Measurements from ENCODE around the gene SCART1.
"Not testable (repeated sequence)": the region's sequence is repeated elsewhere in the genome, so short reads cannot be mapped to it uniquely, and the experiment has no call there.

SCART1 gene

GRCh38 chr10:133474027-133474426, 20.3 kb downstream of the SCART1 start:
- no peak for DNase-seq (ENCODE audit: low spot score)

- DNase-seq (ENCODE audit: low spot score) = no peak
Observed at GRCh38 chr10:133474665-133475424, 21.1 kb downstream of the SCART1 start.

DNA sequence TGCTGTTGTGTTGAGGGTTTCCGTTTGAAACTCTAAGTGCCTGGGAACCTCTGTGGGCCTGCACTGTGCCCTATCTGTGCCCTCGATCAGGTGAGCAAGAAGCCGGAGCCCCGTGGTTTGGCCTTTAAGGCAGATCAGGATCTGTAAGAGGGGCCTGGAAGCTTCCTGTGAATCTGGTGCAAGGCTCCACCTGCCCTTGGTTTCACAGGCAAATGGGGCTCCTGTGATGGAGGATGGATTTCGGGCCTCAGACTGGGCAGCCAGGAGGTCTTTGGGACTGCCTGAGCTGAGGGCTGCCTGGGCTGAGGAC, 21.6 kb downstream of the SCART1 start:
- no peak for DNase-seq (ENCODE audit: low spot score)

DNA sequence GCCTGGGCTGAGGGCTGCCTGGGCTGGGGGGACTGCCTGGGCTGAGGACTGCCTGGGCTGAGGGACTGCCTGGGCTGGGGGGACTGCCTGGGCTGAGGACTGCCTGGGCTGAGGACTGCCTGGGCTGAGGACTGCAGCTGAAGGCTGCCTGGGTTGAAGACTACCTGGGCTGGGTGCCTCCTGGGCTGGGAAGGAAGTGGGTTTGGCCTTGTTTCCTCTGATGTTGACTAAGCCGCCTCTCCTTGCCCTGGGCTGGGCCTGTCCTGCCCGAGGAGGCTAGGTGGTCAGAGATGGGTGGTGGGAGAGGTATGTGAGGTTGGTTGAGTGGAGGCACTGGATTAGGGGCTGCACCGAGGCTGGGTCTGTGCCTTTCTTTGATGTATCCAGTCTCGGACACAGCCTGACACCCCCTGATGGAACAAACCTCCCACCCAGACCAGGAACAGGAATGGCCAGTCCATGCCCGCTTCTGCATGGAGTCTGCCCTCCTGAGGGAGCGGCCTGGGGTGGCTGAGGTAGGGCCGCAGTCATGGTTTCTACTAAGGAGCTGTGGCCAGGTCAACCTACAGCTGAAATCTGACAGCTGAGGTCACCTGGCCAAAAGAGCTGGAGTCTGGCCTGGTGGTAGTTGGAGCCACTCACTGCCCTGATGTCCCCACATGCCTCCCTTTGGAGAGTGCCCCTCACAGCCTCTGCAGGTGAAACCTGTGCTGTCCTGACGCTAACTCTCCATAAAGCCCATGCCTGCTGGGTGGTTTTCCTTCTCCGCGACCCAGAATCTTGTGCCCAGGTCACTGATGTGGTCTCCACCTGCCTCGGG, 22.3 kb downstream of the SCART1 start:
- DNase-seq (ENCODE audit: low spot score) = no peak

DNA sequence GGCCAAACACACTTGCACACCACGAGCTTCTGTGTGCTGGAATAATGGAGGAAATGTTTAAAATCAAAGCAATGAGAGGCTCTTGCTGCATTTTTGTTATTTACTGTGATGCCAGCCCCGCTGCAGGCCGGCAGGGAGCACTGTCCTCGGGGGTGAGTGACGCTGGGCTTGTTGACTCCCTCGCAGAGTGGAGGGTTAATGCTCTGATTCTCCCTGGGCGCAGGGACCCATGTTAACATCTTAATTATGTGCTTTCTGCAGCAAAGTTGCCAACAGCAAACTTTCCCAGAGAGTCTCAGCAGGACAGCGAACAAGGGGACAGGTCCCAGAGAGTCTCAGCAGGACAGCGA, 22.9 kb downstream of the SCART1 start:
- DNase-seq (ENCODE audit: low spot score) = no peak

DNA sequence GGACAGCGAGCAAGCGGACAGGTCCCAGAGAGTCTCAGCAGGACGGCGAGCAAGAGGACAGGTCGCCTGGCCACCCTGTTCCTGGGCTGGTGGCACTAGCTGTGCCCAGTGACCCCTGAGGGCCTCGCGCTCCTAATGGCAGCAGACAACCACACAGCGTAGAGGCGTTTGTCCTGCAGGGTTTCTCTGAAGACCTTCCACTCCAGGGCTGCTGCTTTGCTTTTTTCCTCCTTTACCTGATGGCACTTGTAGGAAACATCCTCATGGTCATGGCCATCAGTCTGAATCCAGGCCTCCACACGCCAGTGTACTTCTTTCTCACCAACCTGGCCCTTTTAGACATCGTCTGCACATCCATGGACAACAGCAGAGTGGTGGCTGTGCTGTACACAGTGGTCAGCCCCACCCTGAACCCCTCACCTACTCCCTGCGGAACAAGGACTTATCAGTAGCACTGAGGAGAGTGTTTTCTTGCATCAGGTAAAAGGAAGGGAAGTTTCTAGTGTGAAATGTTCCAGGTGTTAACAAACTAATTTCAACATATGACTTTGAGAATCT, 27.4 kb downstream of the SCART1 start:
- no peak for DNase-seq (ENCODE audit: low spot score)

- DNase-seq (ENCODE audit: low spot score) = no peak
Observed at GRCh38 chr10:133481657-133482056, 27.9 kb downstream of the SCART1 start.

DNA sequence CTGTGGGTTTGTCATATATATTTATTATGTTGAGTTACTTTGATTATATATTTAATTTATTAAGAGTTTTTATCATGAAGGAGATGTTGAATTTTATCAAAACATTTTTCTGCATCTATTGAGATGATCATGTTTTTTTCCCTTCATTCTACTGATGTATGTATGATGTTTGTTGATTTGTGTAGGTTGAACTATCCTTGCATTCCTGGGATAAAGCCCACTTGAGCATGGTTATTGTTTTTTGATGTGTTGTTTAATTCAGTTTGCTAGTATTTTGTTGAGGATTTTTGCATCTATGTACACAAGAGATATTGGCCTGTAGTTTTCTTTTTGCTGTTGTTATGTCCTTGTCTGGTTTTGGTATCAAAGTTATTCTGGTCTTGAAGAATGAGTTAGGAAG, 31.1 kb downstream of the SCART1 start:
- DNase-seq (ENCODE audit: low spot score) = no peak

DNA sequence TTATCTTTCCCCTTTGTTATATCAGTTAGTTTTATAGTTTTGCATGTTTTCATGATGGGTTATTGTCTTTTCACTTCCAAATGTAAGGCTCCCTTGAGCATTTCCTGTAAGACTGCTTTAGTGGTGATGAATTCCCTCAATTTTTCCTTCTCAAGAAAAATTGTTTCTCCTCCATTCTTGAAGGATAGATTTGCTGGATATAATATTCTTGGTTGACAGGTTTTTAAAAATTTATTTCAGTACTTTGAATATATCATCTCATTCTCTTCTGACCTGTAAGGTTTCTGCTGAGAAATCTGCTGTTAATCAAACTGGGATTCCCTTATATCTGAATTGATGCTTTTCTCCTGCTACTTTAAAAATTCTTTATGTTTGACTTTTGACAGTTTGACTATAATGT, 33.3 kb downstream of the SCART1 start:
- no peak for DNase-seq (ENCODE audit: low spot score)

- DNase-seq (ENCODE audit: low spot score) = no peak
Observed at GRCh38 chr10:133488354-133488753, 34.6 kb downstream of the SCART1 start.

GRCh38 chr10:133489816-133490588, 36.3 kb downstream of the SCART1 start:
- DNase-seq (ENCODE audit: low spot score) = no peak

- not testable (repeated sequence) for DNase-seq (ENCODE audit: low spot score)
Observed at GRCh38 chr10:133493562-133493961, 39.8 kb downstream of the SCART1 start.

GRCh38 chr10:133497363-133497762, 43.6 kb downstream of the SCART1 start:
- not testable (repeated sequence) for DNase-seq (ENCODE audit: low spot score)

DNA sequence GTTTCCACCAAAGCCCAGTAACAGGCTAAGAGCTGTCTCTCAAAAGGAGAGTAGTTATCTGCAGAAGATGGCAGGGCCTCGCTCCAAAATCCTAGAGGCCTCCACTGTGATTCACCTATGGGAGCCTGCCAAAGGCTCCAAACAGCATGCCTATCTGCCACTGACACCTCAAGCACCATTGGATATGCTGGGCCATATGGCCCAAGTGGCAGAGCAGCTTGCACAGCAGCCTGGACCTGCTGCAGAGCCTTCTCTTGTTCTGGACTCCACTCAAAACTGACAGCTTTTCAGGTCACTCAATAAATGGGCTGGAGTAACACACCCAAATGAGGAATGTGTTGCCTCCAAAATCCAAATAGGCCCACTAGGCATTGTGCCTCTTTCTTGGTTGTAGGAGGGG, 45.4 kb downstream of the SCART1 start:
- DNase-seq (ENCODE audit: low spot score) = not testable (repeated sequence)

GRCh38 chr10:133500897-133501296, 47.2 kb downstream of the SCART1 start:
- DNase-seq (ENCODE audit: low spot score) = not testable (repeated sequence)

GRCh38 chr10:133509700-133510099, 56.0 kb downstream of the SCART1 start:
- DNase-seq (ENCODE audit: low spot score) = no peak

GRCh38 chr10:133511408-133511807, 57.7 kb downstream of the SCART1 start:
- DNase-seq (ENCODE audit: low spot score) = no peak

GRCh38 chr10:133511907-133512528, 58.3 kb downstream of the SCART1 start:
- no peak for DNase-seq (ENCODE audit: low spot score)

DNA sequence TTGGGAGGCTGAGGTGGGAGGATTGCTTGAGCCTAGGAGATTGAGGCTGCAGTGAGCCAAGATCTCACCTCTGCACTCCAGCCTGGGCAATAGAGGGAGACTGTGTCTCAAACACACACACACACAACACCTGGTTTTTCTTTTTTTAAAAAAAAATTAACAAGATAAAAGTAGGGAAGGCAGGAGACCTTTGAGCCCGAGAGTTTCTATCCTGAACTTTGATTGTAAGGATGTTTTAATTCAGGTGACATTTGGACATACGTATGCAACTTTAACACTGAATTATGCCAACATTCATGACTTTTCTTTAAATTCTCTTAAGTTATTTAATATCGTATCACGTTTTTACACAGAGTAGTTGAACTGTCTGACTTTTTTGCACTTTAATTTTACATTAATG, 61.7 kb downstream of the SCART1 start:
- no peak for DNase-seq (ENCODE audit: low spot score)

- no peak for DNase-seq (ENCODE audit: low spot score)
Observed at GRCh38 chr10:133516057-133516456, 62.3 kb downstream of the SCART1 start.

- not testable (repeated sequence) for DNase-seq (ENCODE audit: low spot score)
Observed at GRCh38 chr10:133518517-133518916, 64.8 kb downstream of the SCART1 start.

Measured in globus pallidus (tissue), 1 donor.